HG02981 (cell line): Measurements from ENCODE around the gene PDGFB.
A peak's percentile ranks its signal among the peaks of the same experiment; 100 is the strongest.

ENCODE experiments used
- ATAC-seq: cut with Tn5 transposase; IDR thresholded peaks from one replicate; pipeline ENCODE4 v1.9.1; 2021; ENCODE audit warnings: mild to moderate bottlenecking, moderate library complexity; ENCODE audit not compliant: unreplicated experiment

Gene PDGFB

DNA sequence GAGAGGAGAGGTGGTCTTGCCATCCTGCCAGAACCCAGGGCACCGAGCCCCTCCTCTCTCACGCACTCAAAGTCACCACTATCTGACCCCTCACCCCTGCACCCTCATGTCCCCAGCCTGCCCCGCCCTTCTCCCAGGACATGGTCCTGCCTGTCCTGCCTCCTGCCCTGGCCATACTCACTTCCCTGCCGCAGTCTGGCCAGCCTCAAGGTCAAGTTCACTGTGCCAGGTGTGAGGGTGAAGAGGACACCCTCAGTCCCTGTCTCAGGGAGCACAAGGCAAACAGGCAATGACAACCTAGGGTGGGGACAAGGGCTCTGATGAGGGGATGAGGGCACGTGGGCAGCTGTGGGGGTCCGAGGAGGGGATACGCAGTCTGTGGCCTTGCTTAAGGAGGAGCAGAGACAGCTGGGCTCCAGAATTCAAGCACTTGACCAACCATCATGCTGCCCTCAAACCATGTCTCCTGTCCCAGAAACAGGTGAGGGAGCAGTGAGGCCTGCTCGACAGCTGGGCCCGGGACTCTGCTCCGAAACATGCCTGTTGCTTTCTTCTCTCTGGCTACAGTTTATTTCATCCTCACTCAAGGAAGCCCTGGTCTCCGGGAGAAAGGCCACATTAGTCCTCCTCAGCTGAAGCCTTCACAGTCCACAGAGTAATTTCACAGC, 36.6 kb downstream of the PDGFB start:
- no peak for ATAC-seq

DNA sequence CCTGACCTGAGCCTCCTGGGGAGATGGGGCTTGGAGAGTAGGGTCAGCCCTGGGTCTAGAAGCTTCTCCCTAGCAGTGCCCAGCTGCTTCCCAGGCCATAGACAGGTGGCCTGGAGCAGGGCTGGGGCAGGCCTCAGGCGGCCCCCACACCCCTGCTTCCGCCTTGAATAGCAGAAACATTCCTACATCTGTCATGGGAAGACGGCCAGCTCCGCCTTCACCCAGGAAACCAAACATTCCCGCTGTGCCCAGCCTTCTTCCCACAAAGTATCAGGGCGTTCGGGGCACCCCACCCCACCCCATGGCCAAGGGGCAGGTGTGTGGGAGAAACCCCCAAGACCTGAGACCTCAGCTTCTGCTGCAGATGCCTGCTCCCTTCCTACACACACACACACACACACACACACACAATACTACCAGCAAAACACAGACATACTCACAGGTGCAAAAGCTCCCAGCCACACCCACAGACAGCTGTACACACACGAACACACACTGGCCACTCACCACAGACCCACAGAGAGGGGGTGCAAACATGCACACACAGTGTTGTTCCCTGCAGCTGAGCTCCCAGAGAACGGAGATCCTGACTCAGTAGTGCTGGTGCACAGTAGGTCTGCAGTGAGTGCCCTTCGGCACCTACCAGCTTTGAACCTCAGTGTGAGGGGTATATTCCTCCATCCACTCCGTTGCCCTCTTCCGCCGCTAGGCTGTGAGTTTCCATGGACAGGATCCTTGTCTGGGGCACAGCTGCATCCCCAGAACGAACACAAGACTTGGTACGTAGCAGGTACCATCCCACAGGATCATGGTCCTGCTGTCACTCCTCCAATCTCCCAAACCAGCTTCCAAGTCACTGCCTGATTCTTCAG, 37.4 kb downstream of the PDGFB start:
- ATAC-seq: no peak

DNA sequence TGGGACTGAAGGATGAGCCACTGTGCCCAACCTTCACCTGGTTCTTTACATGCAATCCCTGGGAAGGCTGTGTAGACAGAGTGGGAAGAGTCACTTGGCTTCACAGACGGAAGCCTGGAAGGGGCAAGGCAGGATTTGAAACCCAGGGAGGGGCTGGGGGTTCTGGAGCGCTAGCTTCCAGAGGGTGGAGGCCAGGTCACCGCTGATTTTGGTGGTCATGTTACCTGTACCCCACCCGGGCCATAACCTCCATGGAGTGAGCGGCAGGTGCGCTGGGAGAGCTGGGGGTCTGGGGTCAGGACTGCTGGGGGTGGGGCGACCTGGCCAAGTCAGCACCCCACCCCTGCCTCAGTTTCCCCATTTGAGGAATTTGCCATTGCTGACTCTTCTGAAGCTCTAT, 38.3 kb downstream of the PDGFB start:
- ATAC-seq: no peak

DNA sequence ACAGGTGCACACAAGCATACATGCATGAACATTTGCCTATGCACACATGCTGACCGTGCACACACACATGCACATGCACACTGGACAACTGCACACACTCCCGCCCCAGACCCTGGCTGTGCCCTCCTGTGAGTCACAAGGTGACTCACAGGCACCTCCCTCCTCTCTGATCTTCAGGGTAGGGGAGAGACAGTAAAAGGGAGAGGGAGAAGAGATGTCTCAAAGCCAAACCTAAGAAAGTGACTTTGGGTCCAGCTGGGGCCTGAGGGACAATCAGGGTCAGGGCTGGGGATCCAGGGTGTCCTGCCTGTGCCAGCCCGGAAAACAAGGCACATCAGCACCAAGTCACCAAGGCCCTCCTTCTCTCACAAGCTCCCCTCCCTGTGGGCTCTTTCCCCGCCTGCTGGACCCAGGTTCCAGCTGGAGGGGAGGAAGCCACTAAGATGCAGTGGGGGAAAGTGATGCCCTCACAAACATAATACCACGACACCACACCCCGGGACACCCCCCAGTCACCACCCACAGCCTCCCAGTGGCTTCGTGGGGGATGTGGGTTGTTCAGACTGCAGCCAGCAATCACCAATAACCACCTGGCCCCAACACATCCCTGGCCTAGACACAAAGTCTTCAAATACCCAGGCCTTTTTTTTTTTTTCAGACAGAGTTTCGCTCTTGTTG, 39.3 kb downstream of the PDGFB start:
- ATAC-seq: peak; percentile 51

DNA sequence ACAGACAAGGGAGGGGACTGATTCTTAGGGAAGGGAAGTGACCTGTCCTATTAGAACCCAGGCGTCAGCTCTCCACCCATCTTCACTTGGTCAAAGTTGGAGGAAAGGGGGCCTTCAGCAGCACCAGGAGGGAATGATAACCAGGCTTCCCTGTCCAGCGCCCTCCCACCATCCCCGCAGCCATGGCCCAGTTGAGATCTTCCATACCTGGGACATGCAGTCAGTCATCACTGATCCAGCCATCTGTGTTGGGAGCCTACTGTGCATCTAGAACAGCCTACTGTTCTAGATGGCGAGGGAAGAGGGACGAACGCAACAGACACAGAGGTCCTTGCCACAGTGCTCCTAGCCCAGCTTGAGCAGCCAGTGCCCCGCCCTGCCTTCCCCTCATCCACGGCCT, 40.6 kb downstream of the PDGFB start:
- ATAC-seq: no peak

DNA sequence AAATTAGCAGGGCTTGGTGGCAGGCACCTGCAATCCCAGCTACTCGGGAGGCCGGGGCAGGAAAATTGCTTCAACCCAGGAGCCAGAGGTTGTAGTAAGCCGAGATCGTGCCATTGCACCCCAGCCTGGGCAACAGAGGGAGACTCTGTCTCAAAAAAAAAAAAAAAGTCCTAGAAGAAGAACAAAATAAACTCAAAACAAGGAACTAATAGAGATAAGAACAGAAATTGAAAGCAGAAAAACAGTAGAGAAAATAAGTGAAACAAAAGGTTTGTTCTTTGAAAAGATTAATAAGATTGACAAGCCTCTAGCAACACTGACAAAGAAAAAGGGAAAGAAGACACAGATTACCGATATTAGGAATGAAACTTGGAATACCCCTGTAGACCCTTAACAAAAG, 47.2 kb downstream of the PDGFB start:
- no peak for ATAC-seq

DNA sequence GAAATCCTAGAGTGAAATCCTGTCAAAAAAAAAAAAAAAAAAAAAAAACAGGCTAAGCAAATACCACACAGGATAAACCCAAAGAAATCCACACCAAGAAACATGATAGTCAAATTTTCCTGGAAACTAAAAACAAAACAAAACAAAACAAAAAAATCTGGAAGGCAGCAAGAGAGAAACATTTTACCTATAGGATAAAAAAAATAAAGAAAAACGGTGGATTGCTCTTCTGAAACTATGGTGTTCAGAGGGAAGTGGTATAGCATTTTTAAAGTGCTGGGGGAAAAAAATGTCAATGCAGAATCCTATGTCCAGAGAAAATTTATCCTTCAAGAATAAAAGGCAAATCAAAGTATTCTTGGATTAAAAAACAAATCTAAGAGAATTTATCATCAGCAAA, 50.7 kb downstream of the PDGFB start:
- no peak for ATAC-seq

DNA sequence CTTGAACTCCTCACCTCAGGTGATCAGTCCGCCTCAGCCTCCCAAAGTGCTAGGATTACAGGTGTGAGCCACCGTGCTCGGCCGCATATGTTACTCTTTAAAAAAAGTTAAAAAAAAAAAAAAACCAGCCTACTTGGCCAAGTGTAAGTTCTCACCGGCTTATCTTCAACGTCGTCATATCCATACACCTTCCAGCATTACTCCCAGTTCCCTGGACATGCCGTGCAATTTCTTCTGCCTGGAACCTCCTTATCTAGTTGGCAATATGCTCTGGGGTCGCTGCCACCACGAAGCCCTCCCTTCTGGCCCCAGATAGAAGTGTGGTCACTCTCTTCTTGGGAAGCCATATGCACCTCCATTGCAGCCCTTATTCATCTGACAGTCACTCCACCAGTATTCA, 56.0 kb downstream of the PDGFB start:
- ATAC-seq: no peak

DNA sequence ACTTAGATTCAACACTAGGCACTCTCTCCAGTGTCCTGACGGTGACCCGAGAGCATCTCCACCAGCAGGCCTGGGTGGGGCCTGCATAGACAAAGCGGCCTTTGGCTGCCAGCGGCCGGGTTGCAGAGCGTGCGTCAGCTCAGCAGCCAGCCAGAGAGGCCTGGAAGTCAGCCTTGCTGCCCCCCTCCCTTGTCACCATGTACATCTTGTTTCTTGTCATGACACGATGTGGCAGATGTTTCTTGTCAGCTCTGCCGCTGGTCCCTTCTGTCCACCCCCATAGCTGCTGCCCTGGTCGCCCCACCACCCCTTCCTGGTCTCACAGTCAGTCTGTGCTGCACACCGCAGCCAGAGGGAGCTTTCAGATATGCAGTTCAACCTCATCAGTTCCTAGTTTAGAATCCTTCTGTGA, 59.2 kb downstream of the PDGFB start:
- no peak for ATAC-seq

DNA sequence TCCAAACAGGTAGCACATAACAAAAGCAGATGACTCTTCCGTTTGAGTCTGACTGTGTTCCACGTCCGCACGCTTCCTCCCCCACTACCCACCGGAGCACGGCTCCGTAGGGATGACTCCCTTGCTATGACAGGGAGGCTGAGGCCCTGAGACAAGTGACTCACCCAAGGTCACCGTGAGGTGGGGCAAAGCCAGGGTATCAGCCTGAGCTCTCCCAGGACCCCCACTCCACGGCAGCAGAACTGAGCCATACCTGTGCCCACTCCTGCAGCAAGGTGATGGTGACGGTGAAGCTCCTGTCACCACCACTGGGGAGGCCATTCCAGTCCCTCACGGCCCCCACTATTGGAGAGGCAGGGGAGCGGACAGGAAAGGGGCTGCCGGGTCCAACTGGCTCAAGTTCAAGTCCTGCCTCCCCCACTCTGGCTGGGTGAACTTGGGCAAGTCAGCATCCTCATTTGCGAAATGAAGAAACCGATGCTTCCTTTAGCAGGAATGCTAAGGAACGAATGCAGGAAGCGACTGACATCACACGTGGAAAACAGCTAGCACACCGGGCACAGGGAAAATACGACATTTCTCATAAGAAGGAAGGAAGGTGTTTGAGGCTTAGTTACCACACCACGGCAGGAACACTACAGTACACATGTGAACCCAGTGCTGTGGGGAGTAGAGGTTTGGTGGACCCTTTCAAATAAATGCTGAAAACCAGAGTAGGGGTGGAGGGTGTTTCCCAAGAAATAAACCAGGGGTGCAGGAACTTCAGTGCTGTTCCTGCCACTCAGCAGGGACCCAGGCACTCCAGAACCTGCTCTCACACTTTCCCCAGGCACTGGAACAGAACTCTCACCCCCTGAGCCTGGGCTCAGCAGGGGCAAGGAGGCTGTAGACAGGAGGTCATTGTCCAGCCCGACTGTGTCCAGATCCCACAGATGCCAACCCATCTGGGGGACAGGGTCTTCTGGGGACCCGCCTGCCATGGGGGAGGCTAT, 59.9 kb downstream of the PDGFB start:
- no peak for ATAC-seq

DNA sequence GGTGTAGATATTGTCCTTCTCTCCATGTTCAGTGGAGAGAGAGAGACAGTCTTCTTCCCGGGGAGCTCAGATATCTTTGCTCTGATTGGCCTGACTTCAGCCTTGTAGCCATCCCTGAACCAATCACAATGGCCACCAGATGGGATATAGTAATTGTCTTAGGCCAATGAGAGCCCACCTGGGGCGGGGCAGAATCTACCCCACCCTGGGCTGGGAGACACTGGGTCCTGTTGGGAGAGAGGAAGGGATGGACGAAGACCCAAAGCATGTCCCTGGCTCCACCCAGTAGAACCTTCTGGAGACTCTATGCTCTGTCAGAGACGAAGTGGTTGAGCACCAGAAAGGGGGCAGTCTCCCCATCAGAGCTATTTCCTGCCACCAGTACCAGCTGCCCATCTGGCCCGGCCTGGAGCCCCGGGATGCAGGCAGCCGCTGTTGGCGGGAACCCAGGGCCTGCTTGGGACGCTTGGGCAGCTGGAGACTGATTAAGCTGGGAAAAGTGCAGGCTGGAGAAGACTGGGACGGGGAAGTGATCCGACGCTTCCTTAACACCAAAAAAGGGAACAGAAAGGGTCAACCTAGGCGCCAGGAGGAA, 60.7 kb downstream of the PDGFB start:
- ATAC-seq: no peak

DNA sequence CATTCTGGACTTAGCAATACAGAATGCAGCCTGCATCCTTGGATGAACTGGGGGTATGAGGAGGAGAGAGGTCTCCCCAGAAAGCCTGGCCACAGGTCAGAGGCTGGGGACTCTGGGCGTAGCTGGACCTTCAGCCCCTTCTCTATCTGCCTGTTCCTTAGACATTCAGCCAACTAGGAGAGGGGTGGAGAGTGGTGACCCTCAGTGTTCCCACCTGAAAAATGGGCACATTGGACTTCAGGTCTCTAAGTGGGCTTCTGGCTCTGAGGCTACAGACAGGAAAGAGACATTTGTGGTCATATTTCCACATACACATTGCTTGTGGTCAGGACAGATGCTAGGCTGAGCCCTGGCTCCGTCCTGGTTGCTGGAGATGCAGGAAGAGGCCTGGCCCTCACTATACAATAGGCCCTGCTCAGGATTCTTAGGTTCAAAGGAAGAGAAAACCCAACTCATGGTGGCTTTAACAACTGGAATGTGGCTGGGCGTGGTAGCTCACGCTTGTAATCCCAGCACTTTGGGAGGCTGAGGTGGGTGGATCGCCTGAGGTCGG, 62.2 kb downstream of the PDGFB start:
- ATAC-seq: no peak

DNA sequence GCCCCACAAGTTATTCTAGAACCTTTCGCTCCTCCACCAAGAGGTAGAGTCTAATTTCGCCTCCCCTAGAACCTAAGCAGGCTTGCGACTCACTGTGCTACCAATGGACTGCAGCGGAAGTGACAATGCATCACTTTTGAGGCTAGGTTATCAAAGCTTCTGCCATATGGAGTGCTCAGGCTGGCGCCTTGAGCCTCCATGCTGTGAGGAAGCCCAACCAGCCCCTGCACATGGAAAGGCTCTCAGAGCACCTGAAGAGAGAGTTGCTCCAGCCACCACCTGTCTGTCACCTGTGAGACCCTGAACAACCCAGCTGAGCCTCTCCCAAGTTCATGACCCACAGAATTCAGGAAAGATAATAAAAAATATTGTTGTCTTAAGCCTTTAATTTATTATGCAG, 63.0 kb downstream of the PDGFB start:
- ATAC-seq: no peak

DNA sequence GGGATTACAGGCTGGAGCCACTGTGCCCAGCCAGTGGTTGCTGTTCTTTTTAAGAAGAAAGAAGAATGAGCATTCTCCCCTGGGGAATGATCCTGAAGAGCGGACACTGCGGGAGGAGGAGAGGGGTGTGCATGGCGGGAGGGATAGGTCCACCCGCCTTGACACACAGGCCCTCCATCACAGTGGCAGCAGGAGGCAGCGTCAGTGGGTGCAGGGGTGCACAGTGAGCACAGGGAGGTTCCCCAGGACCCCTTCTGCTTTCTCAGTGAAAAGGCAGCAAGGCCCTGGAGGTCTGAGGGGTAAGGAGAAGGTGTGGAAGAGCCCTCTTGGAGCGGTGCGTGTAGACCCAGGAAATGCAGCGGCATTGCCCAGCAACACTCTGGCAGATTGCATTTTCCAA, 63.4 kb downstream of the PDGFB start:
- no peak for ATAC-seq

DNA sequence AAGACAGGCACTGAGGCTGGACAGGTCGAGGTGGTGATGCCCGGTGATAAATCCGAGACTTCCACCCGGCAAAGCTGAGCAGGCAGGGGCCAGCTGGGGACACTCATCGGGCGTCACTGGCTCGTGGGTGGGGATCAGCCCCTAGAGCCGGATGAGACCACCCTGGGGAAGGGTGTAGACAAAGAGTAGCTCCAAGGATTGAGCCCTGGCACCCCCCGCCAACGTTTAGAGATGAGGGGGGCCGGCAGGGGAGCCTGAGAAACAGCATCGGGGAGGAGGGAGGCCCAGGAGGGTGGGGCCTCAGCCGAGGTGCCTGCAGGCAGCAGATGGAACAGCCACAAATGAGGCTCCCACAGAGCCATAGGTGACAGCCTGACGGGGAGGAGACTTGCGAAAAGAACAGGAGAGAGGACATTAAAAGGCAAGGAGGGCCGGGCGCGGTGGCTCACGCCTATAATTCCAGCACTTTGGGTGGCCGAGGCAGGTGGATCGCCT, 64.9 kb downstream of the PDGFB start:
- ATAC-seq: no peak

DNA sequence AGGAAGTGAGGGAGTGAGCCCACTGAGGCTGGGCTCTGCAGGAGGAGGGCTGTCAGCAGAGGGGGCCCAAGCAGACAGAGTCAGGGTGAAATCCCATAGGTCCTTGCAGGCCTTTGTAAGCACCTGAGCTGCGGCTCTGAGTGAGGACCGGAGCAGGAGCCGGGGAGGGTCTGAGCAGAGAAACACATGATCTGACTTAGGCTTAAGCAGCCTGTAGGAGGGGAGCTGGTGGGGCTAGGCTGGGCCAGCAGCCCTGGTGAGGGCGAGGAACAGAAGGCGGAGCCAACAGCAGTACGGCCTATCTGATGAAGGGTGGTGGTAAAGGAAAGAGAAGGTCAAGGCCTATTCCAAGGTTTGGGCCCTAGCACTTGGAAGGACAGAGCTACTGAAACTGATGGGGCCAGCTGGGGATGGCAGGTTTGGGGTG, 65.4 kb downstream of the PDGFB start:
- no peak for ATAC-seq

DNA sequence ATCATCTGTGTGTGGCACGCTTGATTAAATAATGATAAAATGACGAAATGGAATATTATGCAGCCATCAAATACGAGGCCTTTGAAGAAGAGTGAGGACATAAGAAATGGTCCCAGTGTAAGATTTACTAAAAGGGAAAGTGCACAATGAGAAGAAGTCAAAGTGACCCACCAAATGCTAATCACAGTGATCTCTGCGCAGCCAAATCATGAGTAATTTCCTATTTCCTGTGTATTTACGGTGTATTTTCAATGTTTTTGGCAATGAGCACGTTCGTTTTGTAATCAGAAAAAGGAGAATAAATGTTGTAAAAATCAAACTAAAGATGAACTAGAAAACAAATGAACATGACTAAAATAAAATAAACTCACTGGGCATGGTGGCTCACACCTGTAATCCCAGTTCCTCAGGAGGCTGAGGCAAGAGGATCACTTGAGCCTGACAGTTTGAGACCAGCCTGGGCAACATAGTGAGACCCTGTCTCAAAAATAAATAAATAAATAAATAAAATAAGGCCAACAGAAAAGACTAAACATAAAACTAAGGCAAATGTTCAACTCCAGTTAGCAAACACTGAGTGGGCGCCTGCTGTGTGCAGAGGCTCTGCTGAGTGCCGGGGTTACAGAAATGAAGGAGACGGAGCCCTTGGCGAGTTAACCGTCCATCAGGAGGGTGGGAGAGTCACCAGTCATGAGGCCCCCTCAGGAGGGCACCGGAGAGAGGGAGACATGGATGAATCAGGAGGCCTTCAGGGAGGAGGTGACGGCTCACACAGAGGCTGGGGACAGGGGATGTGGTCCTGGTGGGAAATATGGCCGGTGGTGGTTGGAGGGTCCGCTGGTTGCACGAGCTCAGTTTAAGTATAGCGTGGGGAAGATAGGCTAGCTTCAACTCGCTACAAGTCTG, 66.3 kb downstream of the PDGFB start:
- ATAC-seq: no peak

DNA sequence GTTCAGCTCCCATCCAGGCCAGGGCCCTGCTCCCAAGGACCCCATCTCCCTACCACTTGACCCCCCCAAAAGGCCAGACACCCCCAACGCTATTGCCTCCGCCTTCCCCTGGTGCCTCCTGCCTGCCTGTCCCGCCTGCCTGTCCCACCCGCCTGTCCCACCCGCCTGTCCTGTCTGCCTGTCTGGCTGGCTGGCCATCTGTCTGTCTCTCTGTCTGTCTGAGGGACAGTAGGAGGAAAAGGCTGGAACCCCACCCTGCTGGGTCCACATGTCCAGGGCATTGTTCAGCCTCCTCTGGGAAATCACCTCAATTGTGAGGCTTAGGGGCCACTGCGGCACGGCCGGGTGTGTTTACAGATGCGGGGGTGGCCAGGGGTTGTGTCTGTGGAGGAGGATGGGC, 67.0 kb downstream of the PDGFB start:
- no peak for ATAC-seq

DNA sequence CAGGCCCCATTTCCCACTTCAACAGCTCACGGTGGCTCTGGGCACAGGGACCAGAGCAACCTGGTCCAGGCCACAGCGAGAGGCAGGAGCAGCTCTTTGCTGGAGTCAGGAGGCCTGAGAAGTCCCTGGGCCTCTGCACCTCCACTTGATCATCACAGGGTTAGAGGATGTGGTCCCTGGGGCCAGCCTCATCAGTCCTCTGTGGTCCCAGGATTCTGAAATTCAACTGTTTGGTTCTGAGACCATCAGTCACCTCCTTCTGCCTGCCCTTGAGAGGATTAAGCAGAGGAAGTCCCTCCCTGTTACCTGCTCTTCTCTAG, 67.4 kb downstream of the PDGFB start:
- ATAC-seq: no peak
